HG02763 (cell line): ENCODE data around the gene MOGAT3.

Experiments used
- ATAC-seq: cut with Tn5 transposase; IDR thresholded peaks from one replicate; pipeline ENCODE4 v1.9.1; 2021; ENCODE audit warnings: mild to moderate bottlenecking, moderate library complexity; ENCODE audit not compliant: unreplicated experiment

Gene MOGAT3

DNA sequence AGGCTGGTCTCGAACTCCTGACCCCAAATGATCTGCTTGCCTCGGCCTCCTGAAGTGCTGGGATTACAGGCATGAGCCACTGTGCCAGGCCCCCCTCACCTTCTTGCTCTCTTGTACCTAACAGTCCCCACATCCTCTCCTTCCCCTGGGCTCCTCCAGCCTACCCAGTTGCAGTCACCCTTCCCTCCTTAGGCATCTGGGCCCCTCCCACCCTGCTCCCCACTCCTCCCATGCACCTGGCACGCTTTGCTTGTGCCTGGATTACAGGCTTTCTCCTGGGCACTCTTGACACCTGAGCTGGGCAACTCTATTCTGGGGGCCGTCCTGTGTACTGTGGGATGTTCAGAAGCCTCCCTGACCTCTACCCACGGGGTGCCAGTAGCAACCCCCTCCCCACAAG, 33.8 kb upstream of the MOGAT3 start:
- no peak for ATAC-seq

DNA sequence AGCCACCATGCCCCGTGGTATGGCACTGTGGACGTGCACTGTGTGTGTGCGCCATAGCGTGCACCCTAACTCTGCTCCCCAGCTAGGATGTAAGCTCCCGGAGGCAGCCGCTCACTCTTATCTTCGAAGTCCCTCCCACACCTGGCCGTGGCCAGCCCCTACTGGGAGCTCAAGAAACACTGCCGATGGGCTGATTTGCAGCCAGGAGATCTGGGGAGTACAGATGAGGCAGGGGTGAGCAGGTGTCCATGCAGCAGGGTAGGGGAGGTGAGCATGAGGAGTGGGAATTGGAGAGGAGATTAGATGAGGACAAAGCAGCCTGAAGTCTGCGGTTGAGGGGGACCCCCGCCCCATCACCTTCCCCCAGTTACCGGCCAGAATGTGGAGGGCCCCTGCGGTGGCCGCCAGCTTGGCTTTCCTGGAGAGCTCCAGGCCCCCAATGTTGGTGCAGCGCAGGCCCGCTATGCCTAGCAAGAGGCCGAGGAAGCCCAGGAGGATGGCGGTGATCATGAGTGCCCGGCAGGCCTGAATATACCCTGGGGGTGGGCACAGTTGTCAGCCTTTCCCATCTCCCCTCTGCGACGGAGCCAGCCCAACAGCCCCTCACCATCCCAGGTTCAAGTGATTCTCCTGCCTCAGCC, 33.2 kb upstream of the MOGAT3 start:
- no peak for ATAC-seq

- no peak for ATAC-seq
These were observed 31.5 kb upstream of the MOGAT3 start for GRCh38 chr7:101232141-101232850.

- ATAC-seq: no peak
These were observed 30.8 kb upstream of the MOGAT3 start for GRCh38 chr7:101231644-101232043.

DNA sequence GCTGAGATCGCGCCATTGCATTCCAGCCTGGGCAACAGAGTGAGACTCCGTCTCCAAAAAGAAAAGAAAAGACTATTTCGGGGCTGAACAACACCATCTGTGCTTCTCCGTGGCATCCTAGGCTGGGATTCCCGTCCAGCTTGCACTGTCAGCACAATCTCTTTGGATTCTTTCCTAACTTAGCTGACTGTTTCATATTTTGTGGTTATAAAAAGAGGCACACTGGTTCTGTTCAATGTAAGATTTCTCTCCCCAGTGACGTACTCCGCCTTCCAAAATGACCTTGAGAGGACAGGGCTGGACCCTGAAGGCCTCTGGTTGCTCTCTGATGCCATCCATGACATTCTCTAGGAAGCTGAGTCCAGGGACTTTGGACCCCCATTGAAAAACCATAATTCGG, 25.9 kb upstream of the MOGAT3 start:
- no peak for ATAC-seq

DNA sequence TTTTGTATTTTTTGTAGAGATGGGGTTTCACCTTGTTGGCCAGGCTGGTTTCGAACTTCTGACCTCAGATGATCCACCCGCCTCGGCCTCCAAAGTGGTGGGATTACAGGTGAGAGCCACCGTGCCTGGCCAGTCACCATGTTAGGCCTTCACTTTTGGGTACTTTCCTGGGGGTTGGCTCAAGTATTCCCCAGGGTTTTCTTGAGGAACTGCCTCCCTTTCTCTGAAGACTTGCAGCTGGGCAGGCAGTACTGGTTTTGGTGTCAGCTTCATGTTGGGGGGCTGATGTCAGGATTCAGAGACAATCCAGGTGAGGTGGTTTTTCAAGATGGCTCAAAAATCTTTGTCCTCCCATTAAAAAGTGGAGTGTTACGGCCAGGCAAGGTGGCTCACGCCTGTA, 24.8 kb upstream of the MOGAT3 start:
- ATAC-seq: no peak

- no peak for ATAC-seq
These were observed 22.7 kb upstream of the MOGAT3 start for GRCh38 chr7:101223528-101223927.

GRCh38 chr7:101222275-101222830, 21.5 kb upstream of the MOGAT3 start:
- ATAC-seq: no peak

GRCh38 chr7:101220295-101220694, 19.5 kb upstream of the MOGAT3 start:
- ATAC-seq: no peak

DNA sequence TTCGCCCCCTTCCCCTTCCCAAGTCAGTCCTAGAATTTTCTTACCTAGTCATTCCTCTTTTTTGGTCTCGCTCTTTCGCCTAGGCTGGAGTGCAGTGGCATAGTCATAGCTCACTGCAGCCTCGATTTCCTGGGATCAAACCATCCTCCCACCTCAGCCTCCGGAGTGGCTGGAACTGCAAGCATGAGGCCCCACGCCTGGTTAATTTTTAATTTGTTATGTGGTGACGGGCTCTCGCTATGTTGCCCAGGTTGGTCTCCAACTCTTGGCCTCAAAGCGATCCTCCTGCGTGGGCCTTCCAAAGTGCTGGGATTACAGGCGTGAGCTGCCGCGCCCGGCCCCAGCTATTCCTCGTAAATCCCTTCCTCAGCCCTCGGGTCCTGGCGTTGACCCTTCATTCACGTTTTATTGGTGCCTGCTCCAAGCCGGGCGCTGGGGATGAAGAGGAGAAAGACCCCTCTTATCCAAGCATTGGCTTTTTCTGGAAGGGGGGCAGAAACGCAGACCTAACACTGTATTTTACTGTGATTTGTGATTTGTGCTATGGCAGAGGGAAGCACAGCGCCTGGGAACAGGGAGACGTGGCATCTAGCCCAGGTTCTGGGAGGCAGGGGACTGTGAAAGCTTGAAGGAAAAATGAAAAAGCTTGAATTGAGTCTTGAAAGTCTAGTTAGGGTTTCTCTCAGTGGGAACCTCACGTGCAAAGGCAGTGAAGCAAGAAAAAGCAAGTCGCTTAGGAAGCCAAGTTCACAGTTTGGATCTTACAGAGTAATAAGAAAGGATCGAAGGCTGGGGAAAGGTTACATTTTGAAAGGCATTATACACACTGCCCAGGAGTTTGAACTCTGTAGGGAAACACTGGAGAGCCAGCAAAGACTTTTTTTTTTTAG, 17.6 kb upstream of the MOGAT3 start:
- no peak for ATAC-seq

- ATAC-seq: peak; percentile 66
These were observed 16.8 kb upstream of the MOGAT3 start, which contains the start of the genes PLOD3 and ZNHIT1 for GRCh38 chr7:101217388-101218235. PLOD3 (minus strand) TSS chr7:101217581; CDS start chr7:101217274, 307 bp downstream. ZNHIT1 (plus strand) TSS chr7:101218165; CDS start chr7:101218196, 31 bp downstream.

DNA sequence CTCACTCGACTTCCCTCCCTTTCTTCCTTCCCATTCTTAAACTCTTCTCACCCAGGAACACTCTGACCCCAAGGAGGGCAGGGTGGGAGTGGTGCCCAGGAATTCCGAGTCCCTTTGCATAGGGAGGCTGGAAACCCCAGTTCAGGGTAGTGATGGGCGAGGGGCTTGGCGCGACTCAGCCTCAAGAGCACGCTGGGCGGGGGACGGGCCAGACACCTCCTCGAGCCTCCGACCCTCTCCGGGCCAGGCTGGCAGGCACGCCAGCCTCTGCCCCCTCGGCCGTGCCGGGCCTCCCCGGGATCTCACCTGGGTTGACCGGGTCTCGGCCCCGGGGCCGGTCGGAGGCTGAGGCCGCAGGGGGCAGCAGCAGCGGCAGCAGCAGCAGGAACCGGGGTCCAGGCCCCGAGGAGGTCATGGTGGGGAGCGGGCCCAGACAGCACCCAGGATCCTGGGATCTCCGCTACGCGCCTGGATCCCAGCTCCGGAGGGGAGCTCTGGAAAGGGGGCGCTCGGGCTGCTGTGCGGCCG, 16.1 kb upstream of the MOGAT3 start:
- ATAC-seq: peak; percentile 10

GRCh38 chr7:101216001-101216859, 15.4 kb upstream of the MOGAT3 start:
- no peak for ATAC-seq

DNA sequence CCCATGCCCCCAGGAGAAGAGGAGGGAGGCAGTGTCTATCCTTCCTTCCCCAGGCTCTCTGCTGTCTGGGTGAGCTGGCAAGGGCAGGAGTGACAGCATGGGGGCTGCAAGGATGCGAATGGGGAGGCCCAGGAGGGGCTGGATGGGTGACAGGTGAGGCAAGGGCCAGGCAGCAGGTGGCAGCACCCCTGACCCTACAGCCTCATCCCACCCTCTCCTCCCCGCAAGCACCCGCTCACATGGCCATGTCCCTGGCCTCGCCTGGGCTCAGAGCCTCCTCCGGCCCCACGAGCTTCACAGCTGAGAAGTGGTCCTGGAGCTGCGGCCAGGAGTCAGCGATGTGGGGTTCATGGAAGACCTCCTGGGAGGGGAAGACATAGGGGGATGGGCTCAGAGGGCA, 11.2 kb upstream of the MOGAT3 start:
- no peak for ATAC-seq

- no peak for ATAC-seq
These were observed 10.7 kb upstream of the MOGAT3 start for GRCh38 chr7:101211501-101211900.

GRCh38 chr7:101210143-101210542, 9.3 kb upstream of the MOGAT3 start:
- no peak for ATAC-seq

DNA sequence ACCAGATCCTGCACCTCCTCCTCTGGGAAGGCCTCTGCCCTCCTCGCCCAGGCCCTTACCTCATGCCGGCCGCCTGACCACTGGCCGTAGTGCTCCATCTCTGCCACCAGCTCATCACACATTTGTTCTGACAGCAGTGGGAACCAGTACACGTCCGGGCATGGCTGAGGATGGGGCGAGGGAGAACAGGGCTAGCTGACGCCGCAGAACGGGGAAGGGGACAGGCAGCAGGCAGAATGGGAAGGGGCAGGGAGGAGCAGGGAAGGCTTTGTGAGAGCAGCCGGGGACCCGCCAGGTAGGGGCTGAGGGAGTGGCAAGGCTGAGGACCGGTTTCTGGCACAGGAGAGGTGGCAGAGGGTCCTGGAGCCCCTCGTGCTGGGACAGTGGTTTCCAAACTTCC, 8.0 kb upstream of the MOGAT3 start:
- ATAC-seq: no peak

- ATAC-seq: no peak
These were observed 6.6 kb upstream of the MOGAT3 start for GRCh38 chr7:101207459-101207858.

GRCh38 chr7:101206665-101207042, 5.8 kb upstream of the MOGAT3 start:
- ATAC-seq: no peak
